EL (cell line): ENCODE data around the gene RFPL1.
A peak's percentile ranks its signal among the peaks of the same experiment; 100 is the strongest.

Source experiments
- DNase-seq: peaks from one replicate; pipeline ENCODE4 v3.0.0-alpha.2; 2016

RFPL1 gene

DNA sequence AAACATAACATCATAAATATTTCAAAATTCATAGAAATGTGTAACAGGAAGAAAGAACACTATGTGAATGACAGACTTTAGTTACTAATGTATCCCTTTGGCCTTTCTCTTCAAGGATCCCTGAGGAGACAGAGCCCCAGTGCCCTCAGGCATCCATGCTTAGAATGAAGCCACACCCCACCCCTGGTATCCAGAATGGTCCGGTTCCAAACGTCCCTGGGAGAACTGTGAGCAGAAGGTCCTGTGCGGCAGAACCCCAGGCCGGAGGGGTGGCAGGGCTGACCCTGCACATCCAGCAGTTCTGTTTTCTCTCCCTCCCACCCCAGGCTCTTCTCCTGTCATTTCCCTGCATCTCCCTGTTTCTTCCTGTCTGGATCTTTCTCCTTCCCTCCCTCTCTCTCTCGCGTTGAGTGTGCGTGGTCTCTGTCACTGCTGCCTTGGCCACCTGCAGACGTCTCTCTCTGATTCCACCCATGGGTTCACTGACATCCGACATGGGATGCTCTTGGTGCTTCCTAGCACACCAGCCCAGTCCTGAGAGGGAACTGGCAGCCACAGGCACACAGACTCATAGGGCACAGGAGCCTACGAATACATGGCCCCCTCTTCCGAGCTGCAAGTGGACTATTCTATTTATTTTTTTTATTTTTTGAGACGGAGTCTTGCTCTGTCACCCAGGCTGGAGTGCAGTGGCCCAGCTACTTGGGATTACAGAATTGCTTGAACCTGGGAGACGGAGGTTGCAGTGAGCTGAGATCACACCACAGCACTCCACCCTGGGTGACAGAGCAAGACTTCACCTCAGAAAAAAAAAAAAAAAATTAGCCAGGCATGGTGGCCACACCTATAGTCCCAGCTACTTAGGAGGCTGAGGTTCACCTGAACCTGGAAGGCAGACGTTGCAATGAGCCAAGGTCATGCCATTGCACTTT lies 5.7 kb downstream of the RFPL1 start:
- no peak for DNase-seq

DNA sequence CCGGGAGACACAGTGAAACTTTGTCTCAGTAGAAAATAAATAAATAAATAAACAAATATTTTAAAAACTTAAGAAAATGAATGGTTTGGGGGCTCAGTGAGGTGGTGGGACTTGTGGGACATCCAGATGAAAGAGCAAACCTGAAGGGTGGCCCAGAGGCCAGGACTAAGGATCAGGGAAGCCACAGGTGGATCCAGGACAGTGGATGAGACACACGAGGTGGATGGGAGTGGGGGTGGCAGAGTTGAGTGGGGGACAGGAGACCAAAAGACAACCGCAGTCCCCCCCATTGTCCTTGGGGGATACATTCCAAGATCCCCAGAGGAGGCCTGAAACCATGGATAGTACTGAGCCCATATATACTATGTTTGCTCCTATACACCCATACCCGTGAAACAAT lies 7.1 kb downstream of the RFPL1 start:
- no peak for DNase-seq

DNA sequence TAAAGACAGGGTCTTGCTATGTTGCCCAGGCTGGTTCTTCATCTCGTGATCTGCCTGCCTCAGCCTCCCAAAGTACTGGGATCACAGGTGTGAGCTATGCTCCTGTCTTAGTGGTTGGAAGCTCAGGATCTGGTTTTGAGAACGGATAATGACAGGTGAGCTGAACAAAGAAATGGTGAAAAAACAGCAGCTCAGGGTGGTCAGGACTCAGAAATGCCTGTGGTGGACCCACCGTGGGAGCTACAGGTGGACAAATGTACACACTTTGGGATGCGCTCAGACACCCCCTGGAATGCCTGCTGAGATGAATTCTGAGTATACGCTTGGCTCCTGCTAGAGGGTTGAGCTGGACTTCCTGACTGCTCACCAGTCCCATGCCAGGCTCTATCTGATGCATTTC lies 9.5 kb downstream of the RFPL1 start:
- DNase-seq: no peak

DNA sequence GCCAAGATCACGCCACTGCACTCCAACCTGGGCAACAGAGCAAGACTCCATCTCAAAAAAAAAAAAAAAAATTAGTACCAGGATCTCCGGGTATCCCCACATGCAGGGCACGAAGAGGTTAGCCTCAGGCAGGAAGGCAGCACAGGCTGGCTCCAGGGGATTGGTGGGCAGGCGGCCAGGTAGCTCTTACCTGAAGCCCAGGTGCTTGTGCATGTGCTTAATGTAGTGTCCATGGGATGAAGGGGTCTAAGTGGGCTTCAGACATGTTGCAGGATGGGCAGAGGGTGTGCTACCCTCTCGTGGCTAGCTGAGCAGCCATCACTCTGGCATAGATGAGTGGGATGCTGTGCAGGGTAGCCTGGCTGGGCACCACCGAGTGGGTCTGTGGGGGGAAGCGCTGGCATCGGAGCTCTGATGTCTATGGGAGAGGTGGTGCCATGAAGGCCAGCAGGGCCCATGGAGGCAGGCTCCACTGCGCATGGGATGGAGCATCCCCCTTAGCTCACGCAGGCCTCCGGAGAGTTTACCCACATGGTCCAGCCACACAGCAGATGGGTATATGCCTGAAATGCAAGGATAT lies 11.0 kb downstream of the RFPL1 start:
- DNase-seq: no peak

DNA sequence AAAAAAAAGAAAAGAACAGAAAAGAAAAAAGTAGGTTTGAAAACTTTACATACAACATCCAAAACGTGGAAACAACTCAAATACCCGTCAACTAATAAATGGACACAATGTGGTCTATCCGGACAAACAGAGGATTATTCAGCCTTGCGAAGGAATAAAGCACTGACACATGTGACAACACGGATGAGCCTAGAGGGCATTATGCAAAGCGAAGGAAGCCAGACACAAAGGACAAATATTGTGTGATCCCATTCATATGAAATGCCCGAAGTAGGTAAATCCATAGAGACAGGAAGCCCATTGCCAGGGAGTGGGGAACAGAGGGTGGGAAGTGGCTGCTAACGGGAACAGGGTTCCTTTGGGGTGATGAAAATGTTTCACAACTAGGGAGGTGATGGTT lies 11.8 kb downstream of the RFPL1 start:
- no peak for DNase-seq

DNA sequence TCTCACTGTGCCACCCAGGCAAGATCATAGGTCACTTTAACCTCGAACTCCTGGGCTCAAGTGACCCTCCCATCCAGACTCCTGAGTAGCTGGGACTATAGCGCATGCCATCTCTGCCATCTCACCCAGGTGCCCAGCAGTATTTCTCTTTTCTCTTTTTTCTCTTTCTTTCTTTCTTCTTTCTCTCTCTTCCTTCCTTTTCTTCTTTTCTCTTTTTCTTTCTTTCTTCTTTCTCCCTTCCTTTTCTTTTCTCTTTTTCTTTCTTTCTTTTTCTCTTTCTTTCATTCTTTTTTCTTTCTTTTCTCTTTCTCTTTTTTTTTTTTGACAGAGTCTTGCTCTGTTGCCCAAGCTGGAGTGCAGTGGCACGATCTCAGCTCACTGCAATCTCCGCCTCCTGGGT lies 13.5 kb downstream of the RFPL1 start:
- DNase-seq: no peak

DNA sequence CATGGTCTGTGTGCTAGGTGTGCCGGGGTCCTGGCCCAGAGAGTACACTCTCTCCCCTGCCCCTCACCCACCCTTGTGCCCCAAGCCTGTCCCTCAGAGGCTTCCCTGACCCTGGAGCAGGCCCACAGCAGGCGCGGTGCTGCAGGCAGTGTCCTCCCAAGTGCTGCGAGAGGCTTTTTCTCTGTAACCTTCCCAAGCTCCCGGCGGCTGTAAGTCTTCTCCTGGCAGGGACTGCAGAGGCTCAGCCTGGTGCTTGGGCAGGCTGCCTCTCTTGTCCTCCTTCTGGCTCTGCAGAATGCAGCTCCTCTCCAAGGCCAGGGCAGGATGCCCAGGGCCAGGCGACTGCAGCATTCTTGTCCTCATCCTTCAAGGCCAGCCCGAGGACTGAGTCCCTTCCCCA lies 15.9 kb downstream of the RFPL1 start:
- no peak for DNase-seq

DNA sequence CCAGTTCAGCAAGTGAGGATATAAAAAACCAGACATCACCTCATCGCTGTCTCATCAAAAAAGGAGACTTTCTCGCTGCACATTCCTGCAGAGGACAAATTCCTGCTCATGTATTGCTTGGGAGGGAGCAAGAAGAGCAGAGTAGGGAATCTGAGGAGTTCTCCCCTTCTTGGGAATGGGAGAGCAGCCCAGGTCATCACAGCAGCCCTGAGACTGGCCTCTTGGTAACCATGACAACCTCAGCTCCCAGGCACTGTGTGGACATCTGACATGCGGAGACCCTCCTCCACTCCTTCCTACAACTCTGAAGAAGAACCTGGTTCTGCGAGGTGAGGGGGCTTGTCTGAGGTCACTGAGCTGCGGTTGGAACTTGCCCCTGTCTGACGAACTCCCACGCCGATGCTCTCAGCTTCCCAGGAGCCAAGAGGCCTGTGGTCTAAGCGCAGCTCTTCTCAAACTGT lies 17.9 kb downstream of the RFPL1 start:
- DNase-seq: no peak

DNA sequence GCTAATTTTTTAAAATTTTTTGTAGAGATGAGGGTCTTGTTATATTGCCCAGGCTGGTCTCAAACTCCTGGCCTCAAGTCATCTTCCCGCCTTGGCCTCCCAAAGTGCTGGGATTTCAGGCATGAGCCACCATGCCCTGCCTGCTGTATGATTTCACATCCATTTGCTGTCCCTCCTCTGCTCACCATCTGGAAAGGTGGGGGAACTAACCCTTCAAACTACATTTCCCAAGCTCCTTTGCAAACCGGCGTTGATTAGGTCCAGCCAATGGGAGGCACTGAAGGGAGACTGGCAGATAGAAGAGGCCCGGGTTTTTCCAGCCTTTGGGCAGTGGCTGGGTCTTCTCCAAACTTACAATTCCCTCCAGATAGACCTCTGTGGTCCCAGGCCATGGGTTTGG lies 19.3 kb downstream of the RFPL1 start:
- peak; percentile 60 for DNase-seq

DNA sequence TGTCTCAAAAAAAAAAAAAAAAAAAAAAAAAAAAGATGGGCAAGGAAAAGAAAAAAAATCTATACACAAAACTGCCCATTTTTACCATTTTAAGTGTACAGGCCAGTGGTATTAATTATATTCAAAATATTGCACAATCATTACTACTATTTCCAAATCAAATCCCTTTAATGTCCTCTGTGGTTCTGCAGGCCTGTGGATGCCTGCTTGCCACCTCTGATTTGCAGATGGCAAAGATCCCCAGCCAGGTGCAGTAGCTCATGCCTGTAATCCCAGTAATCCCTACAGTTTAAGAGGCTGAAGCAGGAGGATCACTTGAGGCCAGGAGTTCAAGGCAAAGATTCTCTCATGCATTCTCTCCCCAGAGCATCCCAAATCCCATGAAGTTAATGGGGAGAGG lies 20.2 kb downstream of the RFPL1 start:
- no peak for DNase-seq

DNA sequence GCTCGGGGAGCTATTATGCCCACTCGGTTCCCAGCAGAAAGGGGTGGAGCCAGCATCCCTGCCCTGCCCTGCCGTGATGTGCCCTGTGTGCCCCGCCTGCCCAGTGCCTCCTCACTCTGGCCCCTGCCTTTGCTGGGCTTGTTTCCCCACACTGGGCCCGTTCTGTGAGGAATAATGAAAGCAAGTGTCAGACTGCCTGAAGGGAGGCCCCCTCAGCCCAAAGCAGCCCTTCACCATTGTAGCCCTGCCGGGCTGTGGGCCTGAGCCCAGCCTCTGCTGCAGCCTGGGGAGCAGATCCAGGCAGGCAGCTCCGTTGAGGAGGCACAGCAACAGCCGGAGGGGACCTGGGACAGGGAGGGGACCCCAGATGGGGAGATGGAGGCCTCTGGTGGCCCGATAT lies 21.4 kb downstream of the RFPL1 start:
- DNase-seq: no peak

DNA sequence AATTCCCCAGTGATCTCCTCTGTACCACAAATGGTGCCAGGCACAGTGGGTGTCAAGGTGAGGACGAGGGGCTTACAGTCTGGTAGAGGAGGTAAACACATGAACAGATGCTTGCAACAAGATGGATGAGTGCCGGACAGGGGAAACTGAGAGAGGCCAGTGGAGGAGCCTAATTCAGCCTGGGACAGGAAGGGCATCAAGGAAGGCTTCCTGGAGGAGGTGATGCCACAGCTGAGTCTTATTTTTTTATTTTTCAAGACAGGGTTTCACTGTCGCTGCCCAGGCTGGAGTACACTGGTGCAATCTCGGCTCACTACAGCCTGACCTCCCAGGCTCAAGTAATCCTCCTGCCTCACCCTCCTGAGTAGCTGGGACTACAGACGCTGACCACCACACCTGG lies 22.9 kb downstream of the RFPL1 start:
- no peak for DNase-seq

DNA sequence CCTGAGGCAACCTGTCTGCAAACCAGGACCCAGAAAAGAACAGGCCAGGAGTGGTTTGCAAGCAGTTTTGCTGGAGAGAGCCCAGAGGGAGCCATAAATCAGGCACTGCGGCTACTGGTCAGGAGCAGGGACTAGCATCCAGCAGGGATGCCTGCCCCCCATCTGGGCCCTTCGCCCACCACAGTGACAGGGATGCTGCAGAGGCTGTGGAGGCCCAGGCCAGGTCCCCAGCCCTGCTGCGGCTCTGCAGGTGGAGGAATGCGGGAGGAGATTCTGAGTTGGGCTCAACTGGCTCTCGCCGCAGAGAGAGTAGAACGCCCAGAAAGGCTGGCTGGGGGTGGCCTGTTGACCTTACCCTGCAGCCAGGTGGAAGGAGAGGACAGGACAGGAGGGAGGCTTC lies 25.2 kb downstream of the RFPL1 start:
- no peak for DNase-seq

DNA sequence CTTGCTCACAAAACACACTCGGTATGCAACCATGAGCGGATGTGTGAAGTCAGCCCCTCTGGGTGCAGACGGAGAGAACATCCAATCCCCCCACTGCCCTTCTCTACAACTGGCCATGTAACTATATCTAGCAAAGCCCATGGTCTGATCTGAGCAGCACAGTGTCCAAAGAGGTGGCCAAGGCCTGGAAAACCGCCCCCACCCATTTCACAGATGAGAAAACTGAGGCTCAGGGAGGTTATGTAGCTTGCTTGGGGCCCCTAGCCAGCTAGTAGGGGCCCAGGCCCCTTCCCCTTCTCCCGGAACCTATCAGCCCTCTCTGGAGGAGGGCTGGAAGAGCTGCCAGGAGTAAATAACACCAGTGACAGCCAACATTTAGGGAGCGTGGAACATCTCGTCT lies 26.2 kb downstream of the RFPL1 start:
- no peak for DNase-seq

DNA sequence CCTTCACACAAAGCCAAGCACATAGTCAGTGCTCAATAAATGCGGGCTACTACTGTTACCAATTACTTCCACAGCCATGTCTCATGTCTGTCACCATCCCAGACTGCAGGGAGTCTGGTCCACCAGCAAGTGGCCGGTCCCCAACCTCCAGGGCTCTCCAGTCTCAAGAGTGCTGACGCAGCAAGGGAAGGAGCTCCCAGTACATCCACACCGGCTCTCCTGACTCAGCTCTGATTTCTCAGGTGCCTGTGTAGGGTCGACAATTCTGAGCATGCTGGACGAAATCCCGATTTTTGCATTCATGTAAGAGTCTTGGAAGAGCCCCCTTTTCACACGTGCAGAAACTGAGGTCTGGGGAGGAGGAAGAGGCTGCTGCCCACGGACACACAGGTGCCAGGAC lies 31.4 kb downstream of the RFPL1 start:
- no peak for DNase-seq

DNA sequence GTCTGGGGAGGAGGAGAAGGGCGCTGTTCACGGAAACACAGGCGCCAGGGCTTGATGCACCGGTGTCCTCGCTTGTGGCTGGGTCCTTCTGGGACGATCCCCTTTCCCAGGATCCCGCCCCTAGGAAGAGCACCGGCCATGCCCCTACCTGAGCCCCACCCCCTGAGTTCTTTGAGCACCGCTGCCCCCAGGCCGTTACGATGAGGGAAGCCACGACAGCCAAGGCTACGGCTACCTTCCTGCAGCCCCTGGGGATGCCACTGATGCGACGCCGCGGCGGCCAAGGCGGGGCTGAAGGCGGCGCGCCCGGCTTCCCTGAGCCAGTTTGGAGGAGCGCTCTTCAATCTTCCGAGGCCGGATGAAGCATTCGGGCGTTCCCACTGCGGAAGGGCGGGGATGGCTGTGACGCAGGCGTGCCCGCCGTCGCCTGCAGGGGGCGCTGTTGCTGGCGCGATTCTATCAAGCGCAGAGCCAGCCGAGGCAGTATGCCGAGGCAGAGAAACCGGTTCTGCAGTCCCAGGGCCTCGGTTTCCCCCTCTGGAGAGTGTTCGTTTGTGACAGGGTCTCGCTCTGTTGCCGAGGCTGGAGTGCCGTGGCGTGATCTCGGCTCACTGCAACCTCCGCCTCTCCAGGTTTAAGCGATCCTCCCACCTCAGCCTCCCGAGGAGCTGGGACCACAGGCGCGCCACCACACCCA lies 31.9 kb downstream of the RFPL1 start:
- DNase-seq: peak; percentile 31

DNA sequence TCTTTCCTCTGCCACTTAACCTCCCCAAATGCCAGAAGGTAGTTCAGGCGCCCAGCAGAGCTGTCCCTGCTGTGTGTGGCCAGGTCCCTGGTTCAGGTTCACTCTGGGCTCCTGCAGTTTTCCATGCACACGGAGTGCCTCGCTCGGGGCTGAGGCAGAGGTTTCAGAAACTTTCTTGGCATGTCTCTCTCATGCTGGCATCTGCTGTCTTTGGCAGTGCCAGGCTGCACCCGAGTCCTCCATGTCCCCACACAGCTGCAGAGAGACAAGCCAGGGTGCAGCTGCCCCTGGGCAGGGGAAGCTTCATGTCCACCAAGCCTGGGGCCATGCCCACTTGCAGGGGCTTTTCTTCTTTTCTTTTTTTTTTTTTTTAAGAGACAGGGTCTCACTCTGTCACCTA lies 34.6 kb downstream of the RFPL1 start:
- DNase-seq: no peak

DNA sequence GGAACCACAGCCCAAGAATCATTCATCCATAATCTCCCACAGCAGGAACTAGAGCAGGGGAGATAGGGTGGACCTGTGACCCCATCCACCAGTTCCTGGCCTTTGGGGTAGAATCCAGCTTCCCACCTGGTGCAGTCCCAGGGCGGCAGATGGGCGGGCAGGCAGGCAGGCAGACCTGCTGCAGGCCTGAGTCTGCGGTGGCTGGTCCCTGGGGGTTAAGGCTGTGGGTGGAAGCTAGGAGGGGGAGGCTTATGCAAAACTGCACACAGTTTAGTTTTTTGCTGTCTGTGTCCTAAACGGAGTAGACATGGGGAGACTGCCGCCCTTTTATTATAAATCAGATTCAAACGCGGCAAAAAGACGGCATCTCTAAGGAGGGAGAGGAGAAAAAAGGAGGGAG lies 37.2 kb downstream of the RFPL1 start:
- DNase-seq: no peak

DNA sequence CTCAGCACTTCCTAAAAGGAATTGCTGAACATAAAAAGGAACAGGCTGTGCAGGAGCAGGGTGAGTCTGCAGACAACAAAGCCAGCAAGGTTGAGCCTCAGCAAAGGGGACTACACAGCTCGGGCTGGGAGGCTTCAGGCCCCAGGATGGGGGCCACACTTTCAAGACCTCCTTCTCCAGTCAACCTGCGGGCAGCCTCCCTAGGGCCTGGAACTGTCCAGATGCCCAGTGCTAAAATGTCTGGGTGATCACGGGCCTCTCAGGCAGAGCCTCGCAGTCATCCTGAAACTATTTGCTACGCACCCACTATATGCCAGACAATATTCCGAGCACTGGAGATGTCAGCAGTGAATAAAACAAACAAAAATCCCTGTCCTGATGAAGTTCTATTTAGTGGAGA lies 37.7 kb downstream of the RFPL1 start:
- DNase-seq: no peak

DNA sequence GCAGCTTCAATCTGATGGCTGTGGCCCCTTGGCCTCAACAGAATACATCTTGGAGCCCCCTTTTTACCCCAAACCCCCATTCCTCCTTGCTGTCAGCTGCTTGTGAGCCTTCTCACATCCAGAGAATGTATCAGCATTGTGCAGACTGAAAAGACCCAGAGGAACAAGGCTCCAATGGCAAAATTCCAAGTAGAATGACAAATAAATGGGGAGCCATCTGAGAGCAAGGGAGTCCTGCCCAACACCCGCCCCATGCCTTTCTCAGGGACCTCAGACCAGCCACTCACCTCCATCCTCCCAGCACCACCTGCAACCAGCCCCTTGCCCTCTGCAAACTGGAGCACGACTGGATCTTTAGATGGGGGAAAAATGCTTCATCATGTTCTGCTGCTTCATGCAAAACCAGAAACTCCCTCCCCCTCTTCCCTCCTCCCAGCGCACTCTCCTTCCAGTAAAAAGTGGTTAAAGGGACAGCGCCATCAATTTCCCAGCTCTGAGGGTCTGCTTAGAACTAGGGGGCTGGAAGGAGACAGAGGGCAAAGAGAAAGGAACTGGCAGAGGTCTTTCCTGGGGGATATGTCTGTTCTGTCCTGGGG lies 39.4 kb downstream of the RFPL1 start:
- DNase-seq: no peak

DNA sequence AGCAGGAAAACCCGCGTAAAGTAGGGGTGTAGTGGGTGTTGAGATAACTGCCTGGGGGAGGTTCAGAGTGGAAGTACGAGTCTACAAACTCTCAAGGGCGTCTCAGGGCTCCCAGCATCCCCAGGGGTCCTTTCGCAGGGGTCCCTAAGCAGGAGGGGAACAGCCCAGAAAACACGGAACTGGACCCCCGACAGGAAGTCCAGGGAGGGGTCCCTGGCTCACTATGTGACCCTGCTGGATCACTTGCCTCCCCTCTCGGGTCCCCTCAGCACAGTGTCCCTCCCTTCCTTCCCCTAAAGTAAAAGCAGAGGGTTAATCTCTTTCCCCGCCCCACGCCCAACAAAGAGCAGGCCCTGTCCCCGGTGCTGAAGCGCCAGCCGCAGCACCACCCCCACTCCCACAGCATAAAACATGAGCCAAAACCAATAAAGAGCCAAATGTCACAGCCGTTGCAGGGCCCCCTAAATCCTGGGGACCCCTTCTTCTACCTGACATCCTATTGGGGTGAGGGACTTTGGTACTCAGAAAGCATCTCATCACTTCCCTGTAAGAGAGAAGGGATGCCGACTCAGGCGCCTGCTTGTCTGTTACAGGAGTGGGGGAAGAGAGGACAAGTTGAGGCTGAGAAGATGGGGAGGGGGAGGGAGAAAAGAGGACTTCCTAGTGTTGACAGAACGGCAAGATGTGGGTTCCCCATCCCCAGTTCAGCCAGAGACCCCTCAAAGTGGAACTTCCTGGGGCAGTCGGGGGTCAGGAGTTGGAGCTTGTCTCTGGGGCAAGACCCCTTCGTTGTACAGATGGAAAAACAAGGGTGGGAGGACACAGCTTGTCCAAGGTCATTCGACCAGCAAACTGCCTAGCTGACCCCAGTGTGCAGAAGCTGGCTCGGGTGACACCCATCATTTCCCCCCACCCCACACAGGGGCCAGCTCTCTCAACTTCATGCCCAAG lies 40.2 kb downstream of the RFPL1 start:
- DNase-seq: no peak
